ENCODE data around the gene APRT.

Gene APRT

GRCh38 chr16:88785106-88785924, 26.4 kb downstream of the APRT start, which contains the start of gene PIEZO1:
TSS of gene PIEZO1 (minus strand) at chr16:88785220. CDS start at chr16:88784964, 256 bp downstream.
- H3K27me3 Mint-ChIP-seq (ENCODE audit: low read depth): peaks cover 48% of the 10 kb centered on the region
- H3K4me3 Mint-ChIP-seq: peak within 1 kb of the TSS; percentile 72 to 85 (median 84)
- H3K36me3 Mint-ChIP-seq (ENCODE audit: low read depth): no peaks in the 10 kb centered on the region
- no peaks in the 10 kb centered on the region for H3K9me3 Mint-ChIP-seq
- no peak within 1 kb of the TSS for H3K27ac Mint-ChIP-seq
- H3K4me1 Mint-ChIP-seq: peaks cover 12% of the 10 kb centered on the region
- peak; percentile 72 to 81 (median 75) for TF ChIP-seq CTCF (IDR thresholded peaks at IDR 0.05; ENCODE audit: unreplicated experiment in 3 of 3)

- Mint-ChIP-seq H3K9me3 (no peaks in the 10 kb centered on the region), H3K27me3 (ENCODE audit: low read depth) (peaks cover 48% of the 10 kb centered on the region), H3K36me3 (ENCODE audit: low read depth) (no peaks in the 10 kb centered on the region)
These were observed 26.9 kb downstream of the APRT start for GRCh38 chr16:88784856-88785105.

GRCh38 chr16:88784074-88784855, 27.5 kb downstream of the APRT start:
- Mint-ChIP-seq H3K36me3 (ENCODE audit: low read depth) (no peaks in the 10 kb centered on the region), H3K4me1 (peaks cover 19% of the 10 kb centered on the region)

More at GRCh38 chr16:88784856-88785105, 26.9 kb downstream of the APRT start:
- peaks cover 17% of the 10 kb centered on the region for H3K4me1 Mint-ChIP-seq
- no peak for TF ChIP-seq CTCF (IDR thresholded peaks at IDR 0.05; ENCODE audit: unreplicated experiment in 3 of 3)
- H3K4me3 Mint-ChIP-seq: no peak overlapping the region
- H3K27ac Mint-ChIP-seq: no peak overlapping the region

GRCh38 chr16:88783391-88784073, 28.2 kb downstream of the APRT start:
- Mint-ChIP-seq H3K36me3 (ENCODE audit: low read depth) (no peaks in the 10 kb centered on the region), H3K4me3 (peak overlapping the region; percentile 54 to 76 (median 76)), H3K27me3 (ENCODE audit: low read depth) (peaks cover 49% of the 10 kb centered on the region), H3K27ac (peak overlapping the region in 2 of 3 experiments; percentile 17 to 39), H3K4me1 (peaks cover 22% of the 10 kb centered on the region), H3K9me3 (no peaks in the 10 kb centered on the region)
- TF ChIP-seq CTCF (IDR thresholded peaks at IDR 0.05; ENCODE audit: unreplicated experiment in 3 of 3): no peak

More at GRCh38 chr16:88784074-88784855, 27.5 kb downstream of the APRT start:
- H3K27me3 Mint-ChIP-seq (ENCODE audit: low read depth): peaks cover 45% of the 10 kb centered on the region
- H3K27ac Mint-ChIP-seq: no peak overlapping the region
- no peaks in the 10 kb centered on the region for H3K9me3 Mint-ChIP-seq
- peak overlapping the region; percentile 72 to 85 (median 84) for H3K4me3 Mint-ChIP-seq
- TF ChIP-seq CTCF (IDR thresholded peaks at IDR 0.05; ENCODE audit: unreplicated experiment in 3 of 3): peak; percentile 35 to 50 (median 48)

- Mint-ChIP-seq H3K27ac (peak overlapping the region; percentile 1 to 39 (median 17)), H3K9me3 (no peaks in the 10 kb centered on the region), H3K4me1 (peaks cover 31% of the 10 kb centered on the region), H3K4me3 (peak overlapping the region; percentile 54 to 76 (median 76)), H3K36me3 (ENCODE audit: low read depth) (no peaks in the 10 kb centered on the region), H3K27me3 (ENCODE audit: low read depth) (peaks cover 56% of the 10 kb centered on the region)
- no peak for TF ChIP-seq CTCF (IDR thresholded peaks at IDR 0.05; ENCODE audit: unreplicated experiment in 3 of 3)
These were observed 29.0 kb downstream of the APRT start for GRCh38 chr16:88782454-88783390.
